Measurements from ENCODE around the gene TRIM72.
"Not testable (repeated sequence)": the region's sequence is repeated elsewhere in the genome, so short reads cannot be mapped to it uniquely, and the experiment has no call there.

The TRIM72 gene

DNA sequence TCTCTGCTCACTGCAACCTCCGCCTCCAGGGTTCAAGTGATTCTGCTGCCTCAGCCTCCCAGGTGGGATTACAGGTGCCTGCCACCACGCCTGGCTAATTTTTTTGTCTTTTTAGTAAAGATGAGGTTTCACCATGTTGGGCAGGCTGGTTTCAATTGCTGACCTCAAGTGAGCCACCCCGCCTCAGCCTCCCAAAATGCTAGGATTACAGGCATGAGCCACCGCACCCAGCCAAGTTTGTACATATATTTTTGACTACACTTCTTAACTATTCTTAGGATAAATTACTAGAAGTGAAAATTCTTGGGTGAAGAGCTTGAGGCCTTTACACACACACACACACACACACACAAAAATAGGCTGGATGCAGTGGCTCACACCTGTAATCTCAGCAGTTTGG is 44.4 kb downstream of the TRIM72 start:
- no peak for DNase-seq

DNA sequence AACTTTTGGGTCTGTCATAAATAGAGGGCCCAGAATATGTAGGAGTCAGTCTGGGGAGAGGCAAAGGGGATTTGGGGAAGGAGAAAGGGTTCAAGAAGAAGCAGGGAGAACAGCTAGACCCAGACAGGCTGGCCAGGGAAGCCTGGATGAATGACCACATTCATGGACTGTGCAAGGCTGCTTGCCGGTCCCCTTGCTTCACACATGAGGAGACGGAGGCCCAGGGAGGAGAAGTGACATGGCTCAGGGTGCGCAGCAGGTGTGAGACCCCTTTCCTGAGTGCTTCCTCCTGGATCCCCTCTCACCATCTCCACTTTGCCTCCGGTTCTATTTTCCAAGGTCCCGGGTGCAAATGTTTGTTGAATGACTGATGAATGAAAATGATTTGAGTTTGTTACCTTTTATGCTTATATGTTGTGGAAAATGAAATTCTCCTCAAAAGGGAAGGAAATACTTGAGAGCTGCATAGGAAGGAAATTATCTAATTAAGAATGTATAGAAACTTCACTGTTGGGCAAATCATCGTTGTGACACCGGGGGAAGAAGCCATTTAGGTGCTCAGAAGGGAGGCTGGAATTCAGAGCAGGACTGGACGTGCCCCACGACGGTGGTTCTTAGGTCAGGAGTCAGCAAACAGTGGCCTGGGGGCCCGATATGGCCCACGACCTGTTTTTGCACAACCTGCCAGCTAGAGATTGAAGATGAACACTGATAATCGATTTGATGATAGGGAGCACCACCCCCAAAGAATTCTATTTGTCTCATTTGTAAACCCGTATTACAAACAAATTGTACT is 46.4 kb downstream of the TRIM72 start:
- DNase-seq: no peak

- no peak for DNase-seq
Observed at GRCh38 chr16:31262084-31262483, 48.2 kb downstream of the TRIM72 start.

DNA sequence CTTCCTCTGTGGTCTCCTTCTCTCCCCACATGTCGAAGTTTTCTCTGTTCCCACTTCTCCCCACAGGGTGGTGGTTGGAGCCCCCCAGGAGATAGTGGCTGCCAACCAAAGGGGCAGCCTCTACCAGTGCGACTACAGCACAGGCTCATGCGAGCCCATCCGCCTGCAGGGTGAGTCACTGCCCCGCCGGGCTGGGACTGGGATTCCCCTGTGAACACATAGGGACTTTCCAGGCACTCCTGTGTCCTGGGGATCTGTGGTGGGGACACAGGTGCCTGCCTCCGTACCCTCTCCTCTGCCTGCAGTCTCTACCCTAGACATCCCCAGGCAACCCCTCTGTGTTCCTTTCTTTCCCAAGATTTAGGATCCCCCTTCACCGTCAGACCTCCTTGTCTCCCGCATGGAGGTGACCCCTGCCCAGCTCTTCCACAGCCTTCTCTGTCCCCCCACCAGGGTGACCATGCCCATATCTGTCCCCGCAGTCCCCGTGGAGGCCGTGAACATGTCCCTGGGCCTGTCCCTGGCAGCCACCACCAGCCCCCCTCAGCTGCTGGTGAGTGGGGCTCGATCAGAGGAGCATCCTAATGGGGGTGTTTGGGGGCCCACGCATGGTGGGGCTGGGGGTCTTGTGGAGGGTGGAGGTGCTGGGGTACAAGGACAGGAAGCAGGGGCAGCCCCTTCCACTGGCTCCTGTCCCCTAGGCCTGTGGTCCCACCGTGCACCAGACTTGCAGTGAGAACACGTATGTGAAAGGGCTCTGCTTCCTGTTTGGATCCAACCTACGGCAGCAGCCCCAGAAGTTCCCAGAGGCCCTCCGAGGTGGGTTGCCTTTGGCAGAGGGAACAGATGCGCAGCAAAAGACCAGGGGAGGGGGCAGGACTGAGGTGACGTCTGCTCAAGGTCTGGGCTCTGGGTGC is 51.7 kb downstream of the TRIM72 start:
- DNase-seq: peak; percentile 69

- DNase-seq: peak; percentile 5
Observed at GRCh38 chr16:31267332-31268032, 53.6 kb downstream of the TRIM72 start.

- DNase-seq: no peak
Observed at GRCh38 chr16:31268033-31268365, 54.1 kb downstream of the TRIM72 start.

- DNase-seq: no peak
Observed at GRCh38 chr16:31268891-31269290, 55.0 kb downstream of the TRIM72 start.

- no peak for DNase-seq
Observed at GRCh38 chr16:31269541-31269940, 55.6 kb downstream of the TRIM72 start.

GRCh38 chr16:31269973-31270372 is 56.1 kb downstream of the TRIM72 start:
- not testable (repeated sequence) for DNase-seq

DNA sequence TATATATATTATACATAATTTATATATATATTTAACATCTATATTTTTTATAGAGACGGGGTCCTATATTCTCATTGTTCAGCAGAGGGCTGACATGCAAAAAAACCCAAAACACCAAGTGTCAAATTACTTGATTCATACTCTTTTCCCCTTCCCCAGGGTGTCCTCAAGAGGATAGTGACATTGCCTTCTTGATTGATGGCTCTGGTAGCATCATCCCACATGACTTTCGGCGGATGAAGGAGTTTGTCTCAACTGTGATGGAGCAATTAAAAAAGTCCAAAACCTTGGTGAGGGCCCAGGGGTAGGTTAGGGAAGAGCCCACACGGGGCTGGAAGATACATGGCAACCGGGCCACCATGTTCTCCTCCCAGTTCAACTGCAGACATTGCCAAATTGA is 56.9 kb downstream of the TRIM72 start:
- no peak for DNase-seq

DNA sequence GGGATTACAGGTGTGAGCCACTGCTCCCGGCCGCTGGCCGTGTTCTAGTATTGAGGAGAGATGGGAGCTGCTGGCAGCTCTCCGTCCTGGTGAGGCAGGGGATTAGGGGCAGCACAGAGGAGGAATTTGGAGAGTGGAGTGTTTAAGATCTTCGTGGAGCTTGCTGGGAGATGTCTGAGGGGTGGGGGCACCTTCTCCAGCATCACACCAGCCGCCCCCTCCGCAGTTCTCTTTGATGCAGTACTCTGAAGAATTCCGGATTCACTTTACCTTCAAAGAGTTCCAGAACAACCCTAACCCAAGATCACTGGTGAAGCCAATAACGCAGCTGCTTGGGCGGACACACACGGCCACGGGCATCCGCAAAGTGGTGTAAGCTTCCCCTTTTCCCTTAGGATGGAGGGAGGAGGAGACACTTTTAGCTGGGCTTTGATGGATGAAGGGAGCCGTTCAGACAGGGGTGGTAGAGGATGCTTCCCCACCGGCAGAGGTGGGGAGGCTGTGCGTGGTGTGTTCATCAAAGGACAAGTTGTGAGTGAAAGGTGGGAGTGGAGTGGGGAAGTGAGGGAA is 57.8 kb downstream of the TRIM72 start:
- DNase-seq: no peak

DNA sequence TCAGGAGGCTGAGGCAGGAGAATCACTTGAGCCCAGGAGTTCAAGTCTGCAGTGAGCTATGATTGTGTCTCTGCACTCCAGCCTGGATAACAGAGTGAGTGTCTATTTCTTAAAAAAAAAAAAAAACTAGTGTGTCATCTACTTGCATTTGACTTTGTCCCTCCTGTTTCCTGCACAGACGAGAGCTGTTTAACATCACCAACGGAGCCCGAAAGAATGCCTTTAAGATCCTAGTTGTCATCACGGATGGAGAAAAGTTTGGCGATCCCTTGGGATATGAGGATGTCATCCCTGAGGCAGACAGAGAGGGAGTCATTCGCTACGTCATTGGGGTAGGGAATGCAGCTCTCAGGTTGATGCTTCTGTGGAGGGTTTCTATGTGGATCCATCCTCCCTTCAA is 59.3 kb downstream of the TRIM72 start:
- DNase-seq: no peak

DNA sequence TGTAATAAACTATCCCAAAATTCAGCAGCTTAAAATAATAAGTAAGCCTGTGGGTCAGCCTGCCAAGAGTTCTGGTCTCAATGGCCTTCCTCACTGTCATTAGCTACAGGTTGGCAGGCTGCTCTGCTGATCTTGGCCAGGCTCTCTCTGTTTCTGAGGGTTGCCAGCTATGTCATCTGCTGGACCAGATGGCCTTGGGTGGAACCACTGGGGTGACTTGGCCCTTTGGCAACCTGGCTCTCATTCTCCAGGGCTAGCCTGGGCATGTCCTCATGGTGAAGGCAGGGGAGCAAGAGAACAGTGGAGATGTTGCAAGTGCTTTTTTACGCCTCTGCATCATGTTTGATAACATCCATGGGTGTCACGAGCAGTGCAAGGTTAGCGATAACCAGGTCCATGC is 59.8 kb downstream of the TRIM72 start:
- no peak for DNase-seq

DNA sequence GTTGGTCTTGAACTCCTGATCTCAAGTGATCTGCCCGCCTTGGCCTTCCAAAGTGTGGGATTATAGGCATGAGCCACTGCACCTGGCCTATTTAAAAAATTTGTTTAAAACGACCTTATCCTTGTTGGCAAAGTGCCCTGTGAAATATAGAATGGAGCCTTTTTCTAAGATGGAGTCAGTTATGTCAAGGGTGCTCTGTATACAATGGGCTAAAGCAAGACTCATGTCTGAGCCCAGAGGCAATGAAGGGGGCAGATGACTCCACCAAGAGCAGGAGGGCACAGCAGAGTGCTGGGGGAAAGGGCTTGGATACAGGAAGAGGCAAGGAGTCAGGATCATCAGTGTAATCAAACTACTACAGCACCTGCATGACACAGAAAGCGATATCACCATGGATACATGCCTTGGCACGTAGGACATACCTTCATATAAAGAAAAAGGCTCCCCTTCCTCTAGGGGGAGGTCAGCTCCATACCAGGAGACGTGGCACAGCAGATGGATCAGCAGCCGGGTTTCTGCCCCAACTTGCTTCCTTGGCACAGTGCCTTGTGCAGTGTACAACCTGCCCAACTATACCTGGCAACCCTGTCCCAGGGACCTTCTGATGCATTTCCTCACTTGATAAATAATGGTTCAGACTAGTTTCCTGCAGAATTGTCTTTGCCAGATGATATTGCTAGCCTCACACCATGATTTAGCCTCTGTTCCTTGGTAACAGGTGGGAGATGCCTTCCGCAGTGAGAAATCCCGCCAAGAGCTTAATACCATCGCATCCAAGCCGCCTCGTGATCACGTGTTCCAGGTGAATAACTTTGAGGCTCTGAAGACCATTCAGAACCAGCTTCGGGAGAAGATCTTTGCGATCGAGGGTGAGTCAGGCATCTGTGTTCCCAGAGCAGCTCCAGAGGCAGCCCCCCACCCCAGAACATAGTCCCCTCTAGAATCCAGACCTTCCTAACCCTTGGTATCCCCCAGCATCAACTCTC is 61.2 kb downstream of the TRIM72 start:
- no peak for DNase-seq

DNA sequence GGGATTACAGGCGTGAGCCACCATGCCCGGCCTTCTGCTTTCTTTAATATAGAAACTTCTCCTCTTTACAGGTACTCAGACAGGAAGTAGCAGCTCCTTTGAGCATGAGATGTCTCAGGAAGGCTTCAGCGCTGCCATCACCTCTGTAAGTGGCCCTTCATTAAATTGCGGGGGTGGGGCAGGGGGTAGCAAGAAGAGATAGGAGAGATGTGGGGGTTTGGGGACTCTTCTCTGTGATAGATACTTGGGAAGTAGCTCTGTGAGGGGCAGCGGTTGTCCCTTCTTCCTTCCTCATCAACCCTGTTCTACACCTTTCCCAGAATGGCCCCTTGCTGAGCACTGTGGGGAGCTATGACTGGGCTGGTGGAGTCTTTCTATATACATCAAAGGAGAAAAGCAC is 62.7 kb downstream of the TRIM72 start:
- DNase-seq: no peak

DNA sequence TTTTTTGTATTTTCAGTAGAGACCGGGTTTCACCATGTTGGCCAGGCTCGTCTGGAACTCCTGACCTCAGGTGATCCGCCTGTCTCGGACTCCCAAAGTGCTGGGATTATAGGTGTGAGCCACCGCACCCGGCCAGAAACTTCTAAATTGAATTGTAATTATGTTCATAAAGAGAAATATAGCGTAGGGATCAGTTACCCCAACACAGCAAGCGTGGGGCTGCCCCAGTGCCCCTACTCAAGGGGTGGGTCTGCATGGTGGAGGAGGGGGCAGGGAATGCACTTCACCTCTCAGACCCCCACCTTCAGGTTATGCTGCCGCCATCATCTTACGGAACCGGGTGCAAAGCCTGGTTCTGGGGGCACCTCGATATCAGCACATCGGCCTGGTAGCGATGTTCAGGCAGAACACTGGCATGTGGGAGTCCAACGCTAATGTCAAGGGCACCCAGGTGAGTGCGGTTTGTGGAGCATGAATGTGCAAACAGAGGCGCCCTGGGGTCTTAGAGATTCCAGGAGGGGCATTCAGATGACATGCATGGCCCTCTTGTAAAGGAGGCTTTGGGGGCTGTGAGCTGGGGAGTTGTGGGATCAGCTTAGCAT is 63.8 kb downstream of the TRIM72 start:
- DNase-seq: no peak

DNA sequence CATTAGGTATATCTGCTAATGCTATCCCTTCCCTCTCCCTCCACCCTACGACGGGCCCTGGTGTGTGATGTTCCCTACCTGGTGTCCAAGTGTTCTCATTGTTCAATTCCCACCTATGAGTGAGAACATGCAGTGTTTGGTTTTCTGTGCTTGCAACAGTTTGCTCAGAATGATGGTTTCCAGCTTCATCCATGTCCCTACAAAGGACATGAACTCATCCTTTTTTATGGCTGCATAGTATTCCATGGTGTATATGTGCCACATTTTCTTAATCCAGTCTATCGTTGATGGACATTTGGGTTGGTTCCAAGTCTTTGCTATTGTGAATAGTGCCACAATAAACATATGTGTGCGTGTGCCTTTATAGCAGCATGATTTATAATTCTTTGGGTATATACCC is 64.9 kb downstream of the TRIM72 start:
- DNase-seq: not testable (repeated sequence)

Measured in EL (cell line).